Measurements from ENCODE around the gene GNG12. TPM values are rescaled to one million over a fixed set of nuclear protein-coding genes. Genes with fewer than 3 reads are reported as not detected.

The GNG12 gene
- total RNA-seq, 1 experiment from 2014 or later = 66.1 TPM

GRCh38 chr1:67803380-67804279 lies 29.6 kb downstream of the GNG12 start:
- Histone ChIP-seq H3K9ac (ENCODE audit: low read length) (no peak overlapping the region), H3K9me2 (replicated peaks; ENCODE audit: low read length) (no peaks in the 10 kb centered on the region), H3K79me2 (ENCODE audit: low read length) (peaks cover 59% of the 10 kb centered on the region), H3K4me2 (ENCODE audit: low read length) (no peak overlapping the region), H3K36me3 (ENCODE audit: low read depth, low read length) (no peaks in the 10 kb centered on the region), H3K4me1 (ENCODE audit: insufficient read depth, low read length) (peaks cover 7% of the 10 kb centered on the region; the same call in 1 of the 2 replicates), H4K20me1 (ENCODE audit: low read length) (no peaks in the 10 kb centered on the region; the same call in 1 of the 2 replicates), H3K4me3 (ENCODE audit: low read length) (no peak overlapping the region), H2AFZ (ENCODE audit: low read length) (no peak overlapping the region), H3K27ac (ENCODE audit: low read length) (no peak overlapping the region), H3K27me3 (ENCODE audit: low read length) (no peaks in the 10 kb centered on the region), H3K9me3 (ENCODE audit: low read length) (no peaks in the 10 kb centered on the region), H3F3A (ENCODE audit: low read length, unreplicated experiment) (no peaks in the 10 kb centered on the region)
- TF ChIP-seq CTCF (conservative IDR thresholded peaks at IDR 0.05; ENCODE audit: low read depth, low read length) (no peak), EZH2phosphoT487 (IDR thresholded peaks at IDR 0.05; ENCODE audit: borderline replicate concordance, low read length) (no peak), EZH2 (IDR thresholded peaks at IDR 0.05; ENCODE audit: low read length, unreplicated experiment) (no peak)
- intact Hi-C loops (cut with micrococcal nuclease) = no loop called here
- ATAC-seq (no peak), DNase-seq (no peak)
- ChIA-PET CTCF (no interaction called here), POLR2A (ENCODE audit: unreplicated experiment) (no interaction called here)
- no TSS peak for BruUV-seq (replicated peaks)

DNA sequence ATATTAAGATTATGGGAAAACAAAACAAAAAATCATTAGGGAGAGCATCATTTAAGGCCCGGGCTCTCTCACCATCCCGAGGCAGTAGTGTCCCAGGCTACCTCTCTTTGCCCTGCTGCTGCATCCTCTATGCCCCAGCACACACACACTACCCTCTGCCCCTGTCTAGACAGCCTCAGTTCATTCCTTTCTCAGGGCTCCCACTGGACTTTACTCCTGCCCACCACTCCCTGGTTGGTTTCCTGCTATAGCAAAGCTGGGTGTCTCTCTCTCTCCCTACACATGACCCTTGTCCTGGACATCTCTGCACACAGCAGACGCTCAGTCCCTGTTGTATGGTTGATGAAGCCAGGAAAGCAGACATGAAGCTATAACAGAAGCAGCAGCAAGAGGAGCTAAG lies 30.7 kb downstream of the GNG12 start:
- Histone ChIP-seq H3K4me1 (ENCODE audit: insufficient read depth, low read length) (peaks cover 7% of the 10 kb centered on the region; the same call in 1 of the 2 replicates), H3K4me2 (ENCODE audit: low read length) (no peak overlapping the region), H3K27me3 (ENCODE audit: low read length) (no peaks in the 10 kb centered on the region), H3K27ac (ENCODE audit: low read length) (no peak overlapping the region), H2AFZ (ENCODE audit: low read length) (no peak overlapping the region), H3K4me3 (ENCODE audit: low read length) (no peak overlapping the region), H3K9me3 (ENCODE audit: low read length) (no peaks in the 10 kb centered on the region), H3K79me2 (ENCODE audit: low read length) (peaks cover 53% of the 10 kb centered on the region), H4K20me1 (ENCODE audit: low read length) (no peaks in the 10 kb centered on the region; the same call in 1 of the 2 replicates), H3K9ac (ENCODE audit: low read length) (no peak overlapping the region), H3K36me3 (ENCODE audit: low read depth, low read length) (no peaks in the 10 kb centered on the region), H3K9me2 (replicated peaks; ENCODE audit: low read length) (no peaks in the 10 kb centered on the region), H3F3A (ENCODE audit: low read length, unreplicated experiment) (no peaks in the 10 kb centered on the region)
- DNase-seq = no peak
- POLR2A ChIA-PET (ENCODE audit: unreplicated experiment) = no interaction called here
- no peak for ATAC-seq
- intact Hi-C loops (cut with micrococcal nuclease) = no loop called here
- CTCF ChIA-PET = no interaction called here
- no TSS peak for BruUV-seq (replicated peaks)
- TF ChIP-seq CTCF (conservative IDR thresholded peaks at IDR 0.05; ENCODE audit: low read depth, low read length) (no peak), EZH2 (IDR thresholded peaks at IDR 0.05; ENCODE audit: low read length, unreplicated experiment) (no peak)

DNA sequence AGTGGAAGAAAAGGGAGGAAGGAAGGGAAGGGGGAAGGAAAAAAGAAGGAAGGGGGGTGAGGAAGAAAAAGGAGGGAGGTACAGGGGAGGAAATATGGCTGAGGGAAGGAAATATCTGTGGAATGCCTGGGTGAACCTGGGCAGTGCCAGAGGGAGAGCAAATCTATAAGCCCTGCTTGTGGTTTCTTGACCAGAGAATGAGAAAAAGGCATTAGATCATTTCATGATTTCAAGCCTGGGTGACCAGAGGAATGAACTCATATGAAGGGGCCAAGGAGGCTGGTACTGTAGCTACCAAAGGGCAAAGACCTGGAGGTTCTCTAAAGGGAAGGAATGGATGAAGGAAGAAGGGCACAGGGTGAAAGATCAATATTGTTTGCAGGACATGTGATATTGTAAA lies 31.4 kb downstream of the GNG12 start:
- H3K4me2 ChIP-seq (ENCODE audit: low read length) = no peak overlapping the region
- no TSS peak for BruUV-seq (replicated peaks)
- CTCF ChIA-PET = no interaction called here

More for the DNA sequence above, 31.4 kb downstream of the GNG12 start:
- Histone ChIP-seq H3K9me2 (replicated peaks; ENCODE audit: low read length) (no peaks in the 10 kb centered on the region), H3K79me2 (ENCODE audit: low read length) (peaks cover 53% of the 10 kb centered on the region), H2AFZ (ENCODE audit: low read length) (no peak overlapping the region), H3K9me3 (ENCODE audit: low read length) (no peaks in the 10 kb centered on the region), H3F3A (ENCODE audit: low read length, unreplicated experiment) (no peaks in the 10 kb centered on the region), H3K9ac (ENCODE audit: low read length) (no peak overlapping the region), H4K20me1 (ENCODE audit: low read length) (no peaks in the 10 kb centered on the region; the same call in 1 of the 2 replicates), H3K27ac (ENCODE audit: low read length) (no peak overlapping the region), H3K4me3 (ENCODE audit: low read length) (no peak overlapping the region), H3K36me3 (ENCODE audit: low read depth, low read length) (peaks cover 3% of the 10 kb centered on the region; the same call in 1 of the 2 replicates), H3K4me1 (ENCODE audit: insufficient read depth, low read length) (peaks cover 7% of the 10 kb centered on the region; the same call in 1 of the 2 replicates), H3K27me3 (ENCODE audit: low read length) (no peaks in the 10 kb centered on the region)
- TF ChIP-seq CTCF (conservative IDR thresholded peaks at IDR 0.05; ENCODE audit: low read depth, low read length) (no peak), EZH2 (IDR thresholded peaks at IDR 0.05; ENCODE audit: low read length, unreplicated experiment) (no peak), EZH2phosphoT487 (IDR thresholded peaks at IDR 0.05; ENCODE audit: borderline replicate concordance, low read length) (no peak)
- no peak for ATAC-seq
- intact Hi-C loops (cut with micrococcal nuclease) = no loop called here
- POLR2A ChIA-PET (ENCODE audit: unreplicated experiment) = no interaction called here
- no peak for DNase-seq
